MM.1S (cell line): ENCODE data around the gene FAM107B.

Source experiments
- DNase-seq: peaks from one replicate; pipeline ENCODE4 v3.0.0-alpha.2; 2015
- H2AFZ ChIP-seq: fragments of 300-600 bp; sonication (generic); 2 replicates; pipeline ENCODE4 v1.6.0; 2016; ENCODE audit warnings: antibody characterized with exemption, low read length
- H3F3A ChIP-seq: fragments of 300-600 bp; sonication (generic); 2 replicates; pipeline ENCODE4 v1.6.1; 2016; ENCODE audit warnings: mild to moderate bottlenecking, antibody characterized with exemption, low read length, moderate library complexity, mixed read lengths; ENCODE audit not compliant: insufficient read depth
- H3K27ac ChIP-seq: fragments of 300-600 bp; sonication (generic); 2 replicates; pipeline ENCODE4 v1.5.1; 2016; ENCODE audit warnings: mild to moderate bottlenecking, low read length
- H3K27me3 ChIP-seq: fragments of 300-600 bp; sonication (generic); replicated peaks from 2 replicates; pipeline ENCODE4 v1.6.0; 2016; ENCODE audit warnings: low read length; ENCODE audit not compliant: insufficient read depth
- H3K36me3 ChIP-seq: fragments of 300-600 bp; sonication (generic); replicated peaks from 2 replicates; pipeline ENCODE4 v1.6.1; 2016; ENCODE audit warnings: mild to moderate bottlenecking, low read length, mixed read lengths; ENCODE audit not compliant: insufficient read depth
- H3K4me1 ChIP-seq: fragments of 300-600 bp; sonication (generic); 2 replicates; pipeline ENCODE4 v1.6.1; 2016; ENCODE audit warnings: low read length, mixed read lengths
- H3K4me2 ChIP-seq: fragments of 300-600 bp; sonication (generic); 2 replicates; pipeline ENCODE4 v1.6.0; 2016; ENCODE audit warnings: low read depth, low read length
- H3K4me3 ChIP-seq: fragments of 300-600 bp; sonication (generic); 2 replicates; pipeline ENCODE4 v1.5.1; 2016; ENCODE audit warnings: low read length, mixed read lengths
- H3K79me2 ChIP-seq: fragments of 300-600 bp; sonication (generic); 2 replicates; pipeline ENCODE4 v1.6.1; 2016; ENCODE audit warnings: mixed run types, low read length, mixed read lengths
- H3K9ac ChIP-seq: fragments of 300-600 bp; sonication (generic); 2 replicates; pipeline ENCODE4 v1.6.1; 2016; ENCODE audit warnings: low read length, mixed read lengths
- H3K9me2 ChIP-seq: fragments of 300-600 bp; sonication (generic); replicated peaks from 2 replicates; pipeline ENCODE4 v1.6.1; 2016; ENCODE audit warnings: mild to moderate bottlenecking, low read length, mixed read lengths; ENCODE audit not compliant: insufficient read depth
- H3K9me3 ChIP-seq: fragments of 300-600 bp; sonication (generic); replicated peaks from 2 replicates; pipeline ENCODE4 v1.6.1; 2016; ENCODE audit warnings: mild to moderate bottlenecking, low read length, mixed read lengths; ENCODE audit not compliant: insufficient read depth
- H4K20me1 ChIP-seq: fragments of 300-600 bp; sonication (generic); 2 replicates; pipeline ENCODE4 v1.6.1; 2016; ENCODE audit warnings: mild to moderate bottlenecking, low read length, moderate library complexity, mixed read lengths; ENCODE audit not compliant: insufficient read depth
- EZH2 ChIP-seq: fragments of 300-600 bp; sonication (generic); optimal IDR thresholded peaks from 2 replicates; pipeline ENCODE3; 2017; ENCODE audit warnings: low read depth, mild to moderate bottlenecking, antibody characterized with exemption, low read length, mixed read lengths
- EZH2phosphoT487 ChIP-seq: fragments of 300-600 bp; sonication (generic); IDR thresholded peaks from 2 replicates; pipeline ENCODE4 v1.6.1; 2018; ENCODE audit warnings: antibody characterized with exemption, low read length
- TF ChIP-seq, protein P1 (sequence below): fragments of 300-600 bp; sonication (generic); IDR thresholded peaks from 2 replicates; pipeline ENCODE4 v1.5.1; 2016; ENCODE audit warnings: antibody characterized with exemption, low read length, mixed read lengths

Gene FAM107B

DNA sequence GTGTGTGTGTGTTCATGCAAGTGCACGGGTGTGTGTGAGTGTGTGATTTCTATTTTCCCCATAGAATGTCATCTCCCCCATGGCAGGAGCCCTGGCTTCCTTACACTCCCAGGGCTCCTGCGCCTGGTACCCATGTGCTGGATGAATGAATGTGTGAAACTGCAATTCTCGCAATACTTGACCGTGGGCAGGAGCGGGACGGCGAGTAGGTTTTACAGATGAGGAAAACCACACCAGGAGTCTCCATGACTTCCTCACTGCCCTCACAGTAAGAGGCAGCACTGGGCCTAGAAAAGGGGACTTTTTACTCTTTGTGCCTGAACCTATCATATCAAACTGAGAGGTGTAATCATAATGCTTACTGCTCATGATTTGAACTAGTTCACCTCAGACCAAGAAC lies 276.4 kb downstream of the FAM107B start:
- Histone ChIP-seq H2AFZ (no peak overlapping the region), H3K9me3 (no peaks in the 10 kb centered on the region), H3K4me1 (no peaks in the 10 kb centered on the region; the same call in none of the 2 replicates), H3K9me2 (no peaks in the 10 kb centered on the region), H3K27me3 (no peaks in the 10 kb centered on the region), H3K36me3 (no peaks in the 10 kb centered on the region), H3K4me2 (no peak overlapping the region), H3K27ac (no peak overlapping the region), H3K4me3 (no peak overlapping the region), H3F3A (no peaks in the 10 kb centered on the region; the same call in 1 of the 2 replicates), H3K79me2 (no peaks in the 10 kb centered on the region), H3K9ac (no peak overlapping the region), H4K20me1 (no peaks in the 10 kb centered on the region)
- no peak for DNase-seq
- TF ChIP-seq EZH2phosphoT487, result no peak
- TF ChIP-seq EZH2, result no peak
- TF ChIP-seq, protein P1, sequence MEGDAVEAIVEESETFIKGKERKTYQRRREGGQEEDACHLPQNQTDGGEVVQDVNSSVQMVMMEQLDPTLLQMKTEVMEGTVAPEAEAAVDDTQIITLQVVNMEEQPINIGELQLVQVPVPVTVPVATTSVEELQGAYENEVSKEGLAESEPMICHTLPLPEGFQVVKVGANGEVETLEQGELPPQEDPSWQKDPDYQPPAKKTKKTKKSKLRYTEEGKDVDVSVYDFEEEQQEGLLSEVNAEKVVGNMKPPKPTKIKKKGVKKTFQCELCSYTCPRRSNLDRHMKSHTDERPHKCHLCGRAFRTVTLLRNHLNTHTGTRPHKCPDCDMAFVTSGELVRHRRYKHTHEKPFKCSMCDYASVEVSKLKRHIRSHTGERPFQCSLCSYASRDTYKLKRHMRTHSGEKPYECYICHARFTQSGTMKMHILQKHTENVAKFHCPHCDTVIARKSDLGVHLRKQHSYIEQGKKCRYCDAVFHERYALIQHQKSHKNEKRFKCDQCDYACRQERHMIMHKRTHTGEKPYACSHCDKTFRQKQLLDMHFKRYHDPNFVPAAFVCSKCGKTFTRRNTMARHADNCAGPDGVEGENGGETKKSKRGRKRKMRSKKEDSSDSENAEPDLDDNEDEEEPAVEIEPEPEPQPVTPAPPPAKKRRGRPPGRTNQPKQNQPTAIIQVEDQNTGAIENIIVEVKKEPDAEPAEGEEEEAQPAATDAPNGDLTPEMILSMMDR, result no peak

GRCh38 chr10:14491811-14492210 lies 282.9 kb downstream of the FAM107B start:
- no peaks in the 10 kb centered on the region for H3K9me2 ChIP-seq
- no peaks in the 10 kb centered on the region for H4K20me1 ChIP-seq
- H3F3A ChIP-seq, result peaks cover 7% of the 10 kb centered on the region; the same call in 1 of the 2 replicates
- H3K4me3 ChIP-seq, result no peak overlapping the region
- TF ChIP-seq, protein P1, result no peak
- TF ChIP-seq EZH2 (no peak), EZH2phosphoT487 (no peak)
- no peak overlapping the region for H3K9ac ChIP-seq
- H2AFZ ChIP-seq, result no peak overlapping the region
- no peaks in the 10 kb centered on the region for H3K79me2 ChIP-seq
- no peaks in the 10 kb centered on the region for H3K9me3 ChIP-seq
- no peak for DNase-seq
- no peaks in the 10 kb centered on the region for H3K36me3 ChIP-seq
- H3K27me3 ChIP-seq, result no peaks in the 10 kb centered on the region
- no peak overlapping the region for H3K4me2 ChIP-seq
- no peak overlapping the region for H3K27ac ChIP-seq
- peaks cover 11% of the 10 kb centered on the region for H3K4me1 ChIP-seq

- H3K4me3 ChIP-seq, result no peak overlapping the region
- H3K9me2 ChIP-seq, result no peaks in the 10 kb centered on the region
- DNase-seq, result no peak
- H3K4me1 ChIP-seq, result peaks cover 11% of the 10 kb centered on the region
- no peaks in the 10 kb centered on the region for H3K9me3 ChIP-seq
- H3K4me2 ChIP-seq, result no peak overlapping the region
- TF ChIP-seq EZH2phosphoT487, result no peak
- TF ChIP-seq, protein P1, result no peak
- TF ChIP-seq EZH2, result no peak
- no peaks in the 10 kb centered on the region for H3K79me2 ChIP-seq
- H3K36me3 ChIP-seq, result no peaks in the 10 kb centered on the region
- no peak overlapping the region for H3K9ac ChIP-seq
- peaks cover 7% of the 10 kb centered on the region; the same call in 1 of the 2 replicates for H3F3A ChIP-seq
- H3K27me3 ChIP-seq, result no peaks in the 10 kb centered on the region
- H3K27ac ChIP-seq, result no peak overlapping the region
- H4K20me1 ChIP-seq, result no peaks in the 10 kb centered on the region
- no peak overlapping the region for H2AFZ ChIP-seq
Measured at GRCh38 chr10:14489522-14490177, 285.0 kb downstream of the FAM107B start.
